Lung (tissue), 16 donors: ENCODE data around the gene FJX1. TPM values are rescaled to one million over a fixed set of nuclear protein-coding genes. Genes with fewer than 3 reads are reported as not detected.

Experiments
- ATAC-seq: fragments of 200-7000 bp; cut with Tn5 transposase; one replicate; pipeline ENCODE4 v1.9.1; 2020; ENCODE audit warnings: moderate number of reproducible peaks; ENCODE audit not compliant: insufficient read depth, low FRiP score
- DNase-seq, 3 donors: peaks; one replicate each; pipeline ENCODE4 v3.0.0-alpha.2; 2013 to 2017
- H3K27ac ChIP-seq, 2 donors: one replicate each; pipeline ENCODE4 v1.5.1; 2013; ENCODE audit warnings: mild to moderate bottlenecking in 2 of 2, moderate library complexity in 2 of 2, control low read depth in 1 of 2, inconsistent platforms in 1 of 2, low read depth in 1 of 2, low read length in 1 of 2
- H3K27me3 ChIP-seq, 3 donors: one replicate each; pipeline ENCODE4 v1.5.1; 2013; ENCODE audit warnings: low read length in 2 of 3; ENCODE audit not compliant: control insufficient read depth in 3 of 3, insufficient read depth in 3 of 3
- H3K36me3 ChIP-seq, 4 donors: one replicate each; pipeline ENCODE4 v1.5.1; 2013; ENCODE audit warnings: low read length in 4 of 4, mild to moderate bottlenecking in 1 of 4, moderate library complexity in 1 of 4; ENCODE audit not compliant: control insufficient read depth in 4 of 4, insufficient read depth in 4 of 4
- H3K4me1 ChIP-seq, 5 donors: one replicate each; pipeline ENCODE4 v1.5.1; 2013; ENCODE audit warnings: low read length in 5 of 5, mild to moderate bottlenecking in 2 of 5, moderate library complexity in 1 of 5; ENCODE audit not compliant: control insufficient read depth in 5 of 5, insufficient read depth in 5 of 5
- H3K4me3 ChIP-seq: one replicate; pipeline ENCODE4 v1.5.1; 2013; ENCODE audit warnings: mild to moderate bottlenecking, control low read depth, moderate library complexity
- H3K9ac ChIP-seq, 2 donors: one replicate each; pipeline ENCODE4 v1.5.1; 2013; ENCODE audit warnings: low read length in 2 of 2, control low read depth in 1 of 2; ENCODE audit not compliant: insufficient read depth in 1 of 2
- H3K9me3 ChIP-seq, 4 donors: one replicate each; pipeline ENCODE4 v1.5.1; 2013; ENCODE audit warnings: low read length in 3 of 4, mild to moderate bottlenecking in 1 of 4, moderate library complexity in 1 of 4; ENCODE audit not compliant: control insufficient read depth in 4 of 4, insufficient read depth in 3 of 4
- CTCF ChIP-seq: IDR thresholded peaks from 2 replicates; pipeline ENCODE4 v1.5.1; 2012; ENCODE audit warnings: mild to moderate bottlenecking; ENCODE audit errors: control extremely low read depth, extremely low read depth
- WGBS, 2 donors: extraction: QIAGEN DNeasy Blood & Tissue Kit; methylation state at CpG; one replicate each; pipeline ENCODE4 v1.1.7; 2013; 5-methylcytosine and 5-hydroxymethylcytosine counted together
- long read RNA-seq, 5 donors: transcript quantifications; one replicate each; lab custom pipeline, GENCODE V29; 2026
- polyA plus RNA-seq, 2 donors: library from polyadenylated mRNA; stranded (reverse); fragments of 200-250 nt; gene quantifications; one replicate each; pipeline ENCODE4 v1.2.1, GENCODE V29; 2013
- total RNA-seq, 2 donors: library from RNA; depleted of rRNA in 1 of 2; stranded (reverse); fragments of >200 nt in 1 of 2; gene quantifications; one replicate each; pipeline ENCODE4 v1.2.1, GENCODE V29; 2014 to 2021
- donor health status: control.
- donor health status: control.
- donor health status: Bipolar disorder and iron deficiency.
- donor health status: healthy.
- donor health status: DM: yes; HTN: yes; CAD: no.

Gene FJX1
- total RNA-seq (1 to 10 TPM; 2.9 to 4.0 TPM), polyA plus RNA-seq (1 to 10 TPM; 2.9 to 7.7 TPM)
- long read RNA-seq, donor 1, transcript FJX1-201 (1 exons, 2,450 nt): major isoform, 10 of 10 reads
- long read RNA-seq, donor 1, partial matches to known transcripts: 0 of 10 reads
- long read RNA-seq, donor 1, other reads (novel, unspliced or antisense): 0 of 10 reads
- long read RNA-seq, donor 2, transcript FJX1-201 (1 exons, 2,450 nt): major isoform, 5 of 5 reads
- long read RNA-seq, donor 2, partial matches to known transcripts: 0 of 5 reads
- long read RNA-seq, donor 2, other reads (novel, unspliced or antisense): 0 of 5 reads
- long read RNA-seq, donor 3, partial matches to known transcripts: 0 of 4 reads
- long read RNA-seq, donor 3, other reads (novel, unspliced or antisense): 0 of 4 reads
- long read RNA-seq, donor 4, partial matches to known transcripts: 0 of 3 reads
- long read RNA-seq, donor 4, other reads (novel, unspliced or antisense): 0 of 3 reads
- long read RNA-seq, donor 5, transcript FJX1-201 (1 exons, 2,450 nt): major isoform, 7 of 7 reads
- long read RNA-seq, donor 5, partial matches to known transcripts: 0 of 7 reads
- long read RNA-seq, donor 5, other reads (novel, unspliced or antisense): 0 of 7 reads

GRCh38 chr11:35617687-35618496, at the start of gene FJX1:
TSS of gene FJX1 (plus strand) at chr11:35618460. CDS start at chr11:35618637, 177 bp downstream.
- DNase-seq (peak; percentile 86 to 88 (median 86)), ATAC-seq (peak; percentile 64)
- 2% methylated on average over 39 to 53 of the region's 57 CpGs for WGBS, 2 donors
- peak within 1 kb of the TSS; percentile 45 for H3K4me3 ChIP-seq
- H3K9ac ChIP-seq: peak within 1 kb of the TSS in 1 of 2 donors; percentile 54
- no peaks in the 10 kb centered on the region for H3K36me3 ChIP-seq
- H3K9me3 ChIP-seq: peaks cover 0 to 4% (median 0%) of the 10 kb centered on the region in 4 donors
- H3K27ac ChIP-seq: peak within 1 kb of the TSS; percentile 89 to 91
- peaks cover 0 to 12% (median 0%) of the 10 kb centered on the region in 3 donors for H3K27me3 ChIP-seq
- TF ChIP-seq CTCF: no peak
- H3K4me1 ChIP-seq: peaks cover 0 to 37% (median 7%) of the 10 kb centered on the region in 5 donors

- TF ChIP-seq CTCF: no peak
- peaks cover 0 to 3% (median 1%) of the 10 kb centered on the region in 4 donors for H3K9me3 ChIP-seq
- H3K4me3 ChIP-seq: no peak overlapping the region
- WGBS, 2 donors: 69 to 84% methylated on average over 3 of the region's 3 CpGs
- H3K4me1 ChIP-seq: no peaks in the 10 kb centered on the region
- H3K27ac ChIP-seq: no peak overlapping the region
- H3K27me3 ChIP-seq: no peaks in the 10 kb centered on the region
- no peaks in the 10 kb centered on the region for H3K36me3 ChIP-seq
- no peak overlapping the region for H3K9ac ChIP-seq
- no peak for DNase-seq
- no peak for ATAC-seq
Measured at GRCh38 chr11:35571696-35572095, 46.6 kb upstream of the FJX1 start.

- Histone ChIP-seq H3K27me3 (no peaks in the 10 kb centered on the region), H3K36me3 (no peaks in the 10 kb centered on the region), H3K27ac (no peak overlapping the region), H3K9me3 (no peaks in the 10 kb centered on the region), H3K9ac (no peak overlapping the region), H3K4me1 (no peaks in the 10 kb centered on the region), H3K4me3 (no peak overlapping the region)
- 57 to 58% methylated on average over 7 of the region's 7 CpGs for WGBS, 2 donors
- no peak for DNase-seq
- TF ChIP-seq CTCF: no peak
- no peak for ATAC-seq
Measured at GRCh38 chr11:35579557-35580396, 38.5 kb upstream of the FJX1 start.
